Vagina (tissue), 2 donors: ENCODE data around the gene RHBG.

ENCODE experiments used
- CTCF ChIP-seq, 3 experiments: fragments of 450-650 bp in 2 of 3; fragments of 200-600 bp in 1 of 3; sonication (generic) in 1 of 3; IDR thresholded peaks; one replicate each; pipeline ENCODE4 v1.5.1; 2017 to 2019; ENCODE audit warnings: antibody characterized with exemption in 3 of 3, mild to moderate bottlenecking in 2 of 3, moderate library complexity in 2 of 3
- POLR2A ChIP-seq, 2 donors: fragments of 450-650 bp; IDR thresholded peaks; one replicate each; pipeline ENCODE4 v1.6.1; 2017; ENCODE audit warnings: antibody characterized with exemption in 2 of 2, mild to moderate bottlenecking in 2 of 2, moderate library complexity in 2 of 2
- POLR2AphosphoS5 ChIP-seq, 2 donors: sonication (generic); formaldehyde crosslinking; IDR thresholded peaks; one replicate each; pipeline ENCODE4 v1.9.0; 2017; ENCODE audit warnings: antibody characterized with exemption in 2 of 2, mild to moderate bottlenecking in 2 of 2, low read depth in 1 of 2; ENCODE audit not compliant: insufficient read depth in 1 of 2

- TF ChIP-seq CTCF (IDR thresholded peaks at IDR 0.05) (no peak), POLR2A (IDR thresholded peaks at IDR 0.05) (no peak), POLR2AphosphoS5 (IDR thresholded peaks at IDR 0.05; ENCODE audit: insufficient read depth in 1 of 2, low read depth in 1 of 2) (no peak)
Observed at GRCh38 chr1:156386134-156386901, 17.3 kb downstream of the RHBG start.
